Hepatocyte (in vitro differentiated cells): ENCODE measurements around the gene YIF1B. TPM values are rescaled to one million over a fixed set of nuclear protein-coding genes. Genes with fewer than 3 reads are reported as not detected.
"Not testable (repeated sequence)": the region's sequence is repeated elsewhere in the genome, so short reads cannot be mapped to it uniquely, and the experiment has no call there.

Source experiments
- DNase-seq: peaks from one replicate; pipeline ENCODE4 v3.0.0-alpha.2; 2016; ENCODE audit warnings: low spot score
- H2AFZ ChIP-seq: fragments of 200-600 bp; sonication (generic); 2 replicates; pipeline ENCODE4 v1.6.0; 2016; ENCODE audit warnings: antibody characterized with exemption, mild to moderate bottlenecking
- H3K27ac ChIP-seq: fragments of 200-600 bp; sonication (generic); 2 replicates; pipeline ENCODE4 v1.5.1; 2016; ENCODE audit warnings: mild to moderate bottlenecking
- H3K27me3 ChIP-seq: fragments of 200-600 bp; sonication (generic); 2 replicates; pipeline ENCODE4 v1.6.1; 2016
- H3K36me3 ChIP-seq: fragments of 200-600 bp; sonication (generic); replicated peaks from 2 replicates; pipeline ENCODE4 v1.5.1; 2016; ENCODE audit warnings: low read depth; ENCODE audit not compliant: insufficient read depth
- H3K4me1 ChIP-seq: fragments of 200-600 bp; sonication (generic); 2 replicates; pipeline ENCODE4 v1.5.1; 2016; ENCODE audit warnings: mild to moderate bottlenecking, moderate library complexity; ENCODE audit not compliant: insufficient read depth
- H3K4me2 ChIP-seq: fragments of 200-600 bp; sonication (generic); 2 replicates; pipeline ENCODE4 v1.6.0; 2016
- H3K4me3 ChIP-seq: fragments of 200-600 bp; sonication (generic); 2 replicates; pipeline ENCODE4 v1.5.1; 2016; ENCODE audit warnings: mild to moderate bottlenecking
- H3K79me2 ChIP-seq: fragments of 200-600 bp; sonication (generic); 2 replicates; pipeline ENCODE4 v1.6.0; 2017; ENCODE audit warnings: mild to moderate bottlenecking
- H3K9me2 ChIP-seq: fragments of 200-600 bp; sonication (generic); replicated peaks from 2 replicates; pipeline ENCODE4 v1.6.0; 2017; ENCODE audit warnings: mild to moderate bottlenecking; ENCODE audit not compliant: insufficient read depth
- H3K9me3 ChIP-seq: fragments of 200-600 bp; sonication (generic); 2 replicates; pipeline ENCODE4 v1.5.1; 2016; ENCODE audit warnings: low read depth, mild to moderate bottlenecking
- H4K20me1 ChIP-seq: fragments of 200-600 bp; sonication (generic); 2 replicates; pipeline ENCODE4 v1.6.0; 2016; ENCODE audit warnings: mild to moderate bottlenecking; ENCODE audit not compliant: insufficient read depth, poor library complexity, severe bottlenecking
- EZH2 ChIP-seq: fragments of 200-600 bp; sonication (generic); IDR thresholded peaks from 2 replicates; pipeline ENCODE4 v1.6.1; 2016; ENCODE audit warnings: antibody characterized with exemption, mild to moderate bottlenecking, borderline replicate concordance
- EZH2phosphoT487 ChIP-seq: fragments of 200-600 bp; sonication (generic); IDR thresholded peaks from one replicate; pipeline ENCODE4 v1.6.1; 2018; ENCODE audit warnings: antibody characterized with exemption, mild to moderate bottlenecking, low read depth, moderate library complexity; ENCODE audit not compliant: unreplicated experiment, severe bottlenecking
- WGBS: methylation state at CpG from one replicate; pipeline ENCODE4 v1.1.6; 2016; ENCODE audit warnings: low lambda C conversion rate; ENCODE audit errors: missing lambda C conversion rate; 5-methylcytosine and 5-hydroxymethylcytosine counted together
- polyA plus RNA-seq: library from polyadenylated mRNA; unstranded; fragments of >200 nt; fragmentation: Nextera tagmentation; extraction: Ambion mirVana; gene quantifications from 2 replicates; pipeline ENCODE4 v1.2.1, GENCODE V29; 2016
- total RNA-seq: library from RNA; depleted of rRNA; stranded (reverse); fragments of >200 nt; gene quantifications from 2 replicates; pipeline ENCODE4 v1.2.3, GENCODE V29; 2014
- TF ChIP-seq, protein P1 (sequence below): fragments of 200-600 bp; sonication (generic); IDR thresholded peaks from 2 replicates; pipeline ENCODE4 v1.5.1; 2016; ENCODE audit warnings: antibody characterized with exemption, mild to moderate bottlenecking; ENCODE audit not compliant: poor library complexity

The YIF1B gene
- total and polyA plus RNA-seq, 2 experiments from 2014 or later: 50.0 to 105 TPM

DNA sequence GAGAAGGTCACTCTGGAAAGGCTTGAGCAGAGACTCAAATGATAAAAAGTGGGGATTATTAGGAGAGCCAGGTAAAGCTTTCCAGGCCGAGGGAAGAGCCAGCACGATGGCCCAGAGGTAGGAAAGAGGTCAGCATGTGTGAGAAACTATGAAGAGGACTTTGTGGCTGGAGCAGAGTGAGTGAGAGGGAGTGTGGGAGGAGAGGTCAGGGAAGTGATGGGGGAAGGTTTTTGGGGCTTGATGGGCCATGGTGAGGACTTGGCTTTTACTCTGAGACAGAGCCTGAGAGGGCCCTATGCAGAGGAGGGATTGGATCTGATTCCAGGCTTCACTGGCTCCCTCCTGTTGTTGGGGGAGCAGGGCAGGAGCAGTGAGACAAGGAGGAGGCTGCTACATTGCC is 25.2 kb upstream of the YIF1B start:
- H3K36me3 ChIP-seq: no peaks in the 10 kb centered on the region
- H3K4me2 ChIP-seq: no peak overlapping the region
- DNase-seq: no peak
- H4K20me1 ChIP-seq: no peaks in the 10 kb centered on the region
- H3K4me3 ChIP-seq: no peak overlapping the region
- no peak for TF ChIP-seq EZH2phosphoT487
- TF ChIP-seq EZH2: no peak
- TF ChIP-seq, protein P1, sequence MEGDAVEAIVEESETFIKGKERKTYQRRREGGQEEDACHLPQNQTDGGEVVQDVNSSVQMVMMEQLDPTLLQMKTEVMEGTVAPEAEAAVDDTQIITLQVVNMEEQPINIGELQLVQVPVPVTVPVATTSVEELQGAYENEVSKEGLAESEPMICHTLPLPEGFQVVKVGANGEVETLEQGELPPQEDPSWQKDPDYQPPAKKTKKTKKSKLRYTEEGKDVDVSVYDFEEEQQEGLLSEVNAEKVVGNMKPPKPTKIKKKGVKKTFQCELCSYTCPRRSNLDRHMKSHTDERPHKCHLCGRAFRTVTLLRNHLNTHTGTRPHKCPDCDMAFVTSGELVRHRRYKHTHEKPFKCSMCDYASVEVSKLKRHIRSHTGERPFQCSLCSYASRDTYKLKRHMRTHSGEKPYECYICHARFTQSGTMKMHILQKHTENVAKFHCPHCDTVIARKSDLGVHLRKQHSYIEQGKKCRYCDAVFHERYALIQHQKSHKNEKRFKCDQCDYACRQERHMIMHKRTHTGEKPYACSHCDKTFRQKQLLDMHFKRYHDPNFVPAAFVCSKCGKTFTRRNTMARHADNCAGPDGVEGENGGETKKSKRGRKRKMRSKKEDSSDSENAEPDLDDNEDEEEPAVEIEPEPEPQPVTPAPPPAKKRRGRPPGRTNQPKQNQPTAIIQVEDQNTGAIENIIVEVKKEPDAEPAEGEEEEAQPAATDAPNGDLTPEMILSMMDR: no peak
- H3K27me3 ChIP-seq: no peaks in the 10 kb centered on the region
- peaks cover 6% of the 10 kb centered on the region for H3K79me2 ChIP-seq
- no peak overlapping the region for H2AFZ ChIP-seq
- H3K27ac ChIP-seq: no peak overlapping the region
- WGBS: 93% methylated on average over 2 of the region's 2 CpGs
- H3K9me2 ChIP-seq: no peaks in the 10 kb centered on the region
- H3K4me1 ChIP-seq: peaks cover 6% of the 10 kb centered on the region
- H3K9me3 ChIP-seq: no peaks in the 10 kb centered on the region

DNA sequence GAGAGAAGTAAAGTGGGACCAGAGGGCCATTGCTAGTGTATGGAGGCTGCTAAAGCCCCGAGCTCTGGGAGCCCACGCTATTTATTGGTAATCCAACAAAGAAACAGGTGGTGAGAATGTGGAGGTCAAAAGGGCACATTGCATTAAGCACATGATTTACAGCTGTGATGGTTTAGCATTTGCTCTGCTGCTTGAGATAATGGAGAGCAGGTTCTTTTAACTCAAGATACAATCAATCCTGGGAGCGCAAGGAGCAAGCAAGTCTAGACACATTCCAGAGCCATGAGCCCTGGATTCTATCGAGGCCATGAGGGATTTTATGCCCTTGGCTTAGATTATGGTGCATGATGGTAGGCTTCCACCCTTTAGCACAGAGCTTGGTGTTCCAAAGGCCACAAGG is 23.3 kb upstream of the YIF1B start:
- not testable (repeated sequence) for H3K4me3 ChIP-seq, H3K36me3 ChIP-seq, DNase-seq, H3K9me3 ChIP-seq, H4K20me1 ChIP-seq, H2AFZ ChIP-seq, H3K27me3 ChIP-seq, H3K9me2 ChIP-seq, H3K4me1 ChIP-seq, H3K4me2 ChIP-seq, H3K79me2 ChIP-seq
- 12% methylated on average over 4 of the region's 4 CpGs for WGBS
- peak overlapping the region; percentile 33 for H3K27ac ChIP-seq

DNA sequence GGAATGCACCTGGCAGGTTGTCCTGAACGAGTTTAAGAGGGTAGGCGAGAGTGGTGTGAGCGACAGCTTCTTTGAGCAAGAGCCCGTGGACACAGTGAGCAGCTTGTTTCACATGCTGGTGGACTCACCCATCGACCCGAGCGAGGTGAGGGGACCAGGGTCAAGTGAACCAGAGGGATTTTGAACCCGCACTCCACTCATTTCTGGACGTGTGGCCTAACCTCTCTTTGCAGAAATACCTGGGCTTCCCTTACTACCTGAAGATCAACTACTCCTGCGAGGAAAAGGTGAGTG is 21.6 kb upstream of the YIF1B start:
- 56% methylated on average over 10 of the region's 10 CpGs for WGBS
- H2AFZ ChIP-seq: no peak overlapping the region
- TF ChIP-seq, protein P1: no peak
- no peak for TF ChIP-seq EZH2phosphoT487
- TF ChIP-seq EZH2: no peak

DNA sequence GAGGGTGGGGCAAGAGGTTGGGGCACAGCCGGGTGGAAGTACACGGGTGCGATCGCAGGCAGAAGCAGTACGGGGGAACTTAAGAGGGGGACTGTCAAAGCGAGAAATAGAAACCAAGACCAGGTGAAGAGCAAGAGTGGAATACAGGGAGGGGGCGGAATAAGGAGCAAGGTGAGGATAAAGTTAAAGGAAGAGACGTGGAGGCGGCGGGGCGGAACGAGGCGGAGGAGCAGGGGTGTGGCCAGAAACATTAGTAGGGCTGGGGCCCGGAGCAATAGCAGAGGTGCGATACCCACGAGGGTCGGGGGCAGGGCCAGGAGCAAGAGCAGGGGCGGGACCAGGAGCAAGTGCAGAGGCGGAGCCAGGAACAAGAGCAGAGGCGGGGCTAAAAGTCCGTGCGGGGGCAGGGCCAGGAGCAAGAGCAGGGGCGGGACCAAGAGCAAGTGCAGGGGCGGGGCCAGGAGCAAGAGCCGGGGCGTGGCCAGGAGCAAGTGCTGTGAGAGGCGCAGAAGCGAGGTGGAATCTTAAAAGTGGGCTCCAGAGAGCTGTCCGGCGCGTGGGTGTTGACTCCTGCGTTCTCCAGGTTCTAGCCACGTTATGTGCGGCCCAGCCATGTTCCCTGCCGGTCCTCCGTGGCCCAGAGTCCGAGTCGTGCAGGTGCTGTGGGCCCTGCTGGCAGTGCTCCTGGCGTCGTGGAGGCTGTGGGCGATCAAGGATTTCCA is 21.1 kb upstream of the YIF1B start:
- no peaks in the 10 kb centered on the region for H3K36me3 ChIP-seq
- H3K9me2 ChIP-seq: no peaks in the 10 kb centered on the region
- TF ChIP-seq, protein P1: no peak
- TF ChIP-seq EZH2 (no peak), EZH2phosphoT487 (no peak)
- peak overlapping the region; percentile 83 for H3K4me3 ChIP-seq
- H3K27me3 ChIP-seq: no peaks in the 10 kb centered on the region
- peak; percentile 98 for DNase-seq
- no peaks in the 10 kb centered on the region for H3K9me3 ChIP-seq
- 10% methylated on average over 20 of the region's 41 CpGs for WGBS
- no peaks in the 10 kb centered on the region for H4K20me1 ChIP-seq
- H3K4me1 ChIP-seq: peaks cover 6% of the 10 kb centered on the region
- H2AFZ ChIP-seq: peak overlapping the region; percentile 68
- H3K79me2 ChIP-seq: peaks cover 6% of the 10 kb centered on the region
- peak overlapping the region; percentile 81 for H3K4me2 ChIP-seq
- peak overlapping the region; percentile 97 for H3K27ac ChIP-seq

More for the DNA sequence above, 21.6 kb upstream of the YIF1B start:
- DNase-seq: no peak
- no peaks in the 10 kb centered on the region for H3K9me3 ChIP-seq
- peaks cover 6% of the 10 kb centered on the region for H3K79me2 ChIP-seq
- H3K27me3 ChIP-seq: no peaks in the 10 kb centered on the region
- H3K36me3 ChIP-seq: no peaks in the 10 kb centered on the region
- H3K4me1 ChIP-seq: peaks cover 6% of the 10 kb centered on the region
- peak overlapping the region; percentile 49 for H3K27ac ChIP-seq
- peak overlapping the region; percentile 81 for H3K4me2 ChIP-seq
- H3K9me2 ChIP-seq: no peaks in the 10 kb centered on the region
- H3K4me3 ChIP-seq: peak overlapping the region; percentile 37
- no peaks in the 10 kb centered on the region for H4K20me1 ChIP-seq
